ENCODE results near the gene KIRREL3.

The KIRREL3 gene

DNA sequence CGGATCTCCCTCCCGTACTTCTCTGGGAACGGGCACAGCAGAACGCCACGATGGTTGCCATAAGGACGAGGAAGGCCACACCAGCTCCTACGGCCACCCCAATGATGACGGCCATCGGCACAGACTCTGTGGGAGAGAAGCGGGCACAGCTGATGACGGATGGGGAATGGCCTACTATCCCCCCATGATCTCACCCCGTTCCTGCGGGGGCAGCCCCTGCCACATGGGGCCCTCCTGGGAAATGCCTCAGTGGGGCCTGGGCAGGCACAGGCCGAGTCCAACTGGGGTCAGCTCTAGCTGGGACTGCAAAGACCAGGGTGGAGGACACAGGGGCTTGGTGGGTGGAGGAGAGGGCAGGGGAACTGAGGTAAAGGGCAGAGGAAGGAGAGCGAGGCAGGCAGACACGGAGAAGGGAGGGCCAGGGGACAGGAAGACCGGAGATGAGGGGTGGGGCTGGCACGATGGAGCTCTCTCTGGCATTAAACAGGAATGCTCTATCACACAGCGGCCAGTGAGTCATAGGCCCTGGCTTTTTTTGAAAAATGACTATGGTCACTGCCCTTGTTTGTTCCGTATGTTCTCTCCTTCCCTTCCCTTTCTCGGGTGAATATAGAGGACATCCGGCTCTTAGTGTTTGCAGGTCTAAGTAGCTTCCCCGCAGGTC lies 569.0 kb downstream of the KIRREL3 start:
- DNase-seq = no peak

GRCh38 chr11:126430581-126431335 lies 569.8 kb downstream of the KIRREL3 start:
- no peak for DNase-seq

GRCh38 chr11:126426820-126427749 lies 573.5 kb downstream of the KIRREL3 start:
- DNase-seq = no peak

DNA sequence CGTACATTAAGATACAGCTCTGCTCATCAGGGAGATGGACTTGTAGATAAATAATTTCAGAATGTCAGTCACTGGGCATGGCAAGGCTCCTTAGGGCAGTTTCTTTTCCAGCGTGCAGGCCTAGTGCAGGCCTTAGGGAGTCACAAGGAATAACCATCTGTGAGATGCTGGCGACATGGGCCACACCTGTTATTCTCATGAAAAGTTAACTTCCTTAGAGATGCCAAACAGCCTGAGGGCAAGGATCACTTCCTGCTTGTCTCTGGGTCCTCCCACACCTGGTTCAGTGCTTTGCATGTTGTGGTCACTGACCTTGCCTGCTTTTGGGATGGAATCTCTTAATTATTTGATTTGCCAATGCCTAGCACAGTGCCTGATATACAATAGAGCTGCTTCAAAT lies 574.5 kb downstream of the KIRREL3 start:
- no peak for DNase-seq

DNA sequence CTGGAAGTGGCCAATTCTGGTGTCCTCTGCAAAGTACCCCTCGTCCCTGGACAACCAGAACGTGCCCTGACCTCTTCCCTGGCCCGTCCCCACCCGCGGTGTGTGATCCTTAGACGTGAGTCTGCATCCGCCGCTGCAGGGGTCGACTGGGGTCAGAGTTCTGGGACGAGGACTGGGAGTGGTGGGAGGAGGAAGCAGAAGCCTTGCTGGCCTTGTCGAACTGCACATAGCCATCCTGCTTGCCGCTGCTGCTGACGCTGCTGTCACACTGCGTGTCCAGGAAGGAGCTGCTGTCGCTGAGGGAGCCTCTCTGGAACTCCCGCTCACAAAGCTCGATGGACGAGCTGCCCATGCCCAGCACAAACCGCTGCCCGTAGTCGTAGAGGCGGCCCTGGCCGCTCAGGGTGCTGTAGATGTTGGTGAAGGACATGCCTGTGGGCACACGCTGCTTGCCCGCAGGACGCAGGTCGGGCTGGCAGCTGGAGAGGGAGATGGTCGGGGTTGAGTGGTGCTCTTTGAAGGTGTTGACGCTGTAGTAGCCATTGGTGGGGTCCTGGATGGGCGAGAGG lies 576.0 kb downstream of the KIRREL3 start:
- no peak for DNase-seq

DNA sequence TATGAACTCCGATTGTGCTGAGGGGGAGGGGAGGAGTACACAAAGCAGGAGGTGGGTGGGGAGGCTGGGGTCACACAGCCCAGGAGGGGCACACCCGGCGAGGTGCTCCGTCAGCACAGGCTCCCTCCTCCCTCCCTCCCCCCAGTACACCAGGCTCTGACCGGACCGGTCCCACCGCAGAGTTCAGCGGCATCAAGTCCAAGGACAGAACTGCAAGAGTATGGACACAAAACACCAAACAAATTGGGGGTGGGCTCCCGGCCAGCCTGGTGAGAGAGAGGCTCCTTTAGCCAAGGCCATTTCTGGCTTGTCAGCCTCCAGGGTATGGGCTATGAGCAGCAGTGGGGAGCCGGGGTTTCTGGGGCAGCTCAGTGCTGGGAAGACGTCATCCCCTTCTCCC lies 576.8 kb downstream of the KIRREL3 start:
- DNase-seq = no peak

DNA sequence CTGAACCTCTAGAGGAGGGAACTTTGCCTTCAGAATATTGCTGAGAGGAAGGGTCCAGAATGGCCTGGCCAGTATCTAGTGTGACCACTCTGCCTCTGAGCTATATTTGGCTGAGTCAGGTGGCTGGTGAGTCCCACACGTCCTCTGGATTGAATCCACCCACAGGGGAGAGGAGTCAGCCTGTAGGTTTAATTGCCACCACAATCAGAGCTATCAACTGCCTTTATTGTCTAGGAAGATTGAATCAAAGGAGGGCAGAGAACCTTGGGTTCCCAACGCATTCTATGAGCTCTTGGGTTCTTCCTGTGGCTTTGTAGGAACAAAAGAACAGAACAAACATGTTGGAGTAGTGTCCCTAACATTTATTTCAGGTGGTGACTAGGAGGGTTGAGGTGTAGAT lies 577.4 kb downstream of the KIRREL3 start:
- no peak for DNase-seq

- no peak for DNase-seq
Observed at GRCh38 chr11:126422446-126422845, 578.1 kb downstream of the KIRREL3 start.

DNA sequence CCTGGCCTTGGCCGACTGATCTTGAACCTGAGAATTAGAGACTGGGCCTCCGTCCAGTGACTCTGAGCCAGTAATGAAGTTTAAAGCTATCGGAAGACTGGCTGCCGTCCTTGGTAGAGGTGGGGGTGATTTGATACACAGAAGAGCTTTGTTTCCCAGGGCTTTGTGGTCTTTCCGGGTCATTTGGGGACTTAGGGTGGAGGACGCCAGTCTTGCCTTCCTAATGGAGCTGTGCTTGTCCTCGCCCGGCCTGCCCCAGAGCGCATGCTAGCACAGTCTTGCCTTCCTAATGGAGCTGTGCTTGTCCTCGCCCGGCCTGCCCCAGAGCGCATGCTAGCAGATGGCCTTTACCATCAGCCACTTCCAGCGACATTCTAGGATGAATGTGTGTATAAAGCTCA lies 579.3 kb downstream of the KIRREL3 start:
- DNase-seq = no peak

- no peak for DNase-seq
Observed at GRCh38 chr11:126420698-126421256, 579.8 kb downstream of the KIRREL3 start.

- no peak for DNase-seq
Observed at GRCh38 chr11:126419801-126420697, 580.5 kb downstream of the KIRREL3 start.

GRCh38 chr11:126418887-126419286 lies 581.7 kb downstream of the KIRREL3 start:
- DNase-seq = no peak

DNA sequence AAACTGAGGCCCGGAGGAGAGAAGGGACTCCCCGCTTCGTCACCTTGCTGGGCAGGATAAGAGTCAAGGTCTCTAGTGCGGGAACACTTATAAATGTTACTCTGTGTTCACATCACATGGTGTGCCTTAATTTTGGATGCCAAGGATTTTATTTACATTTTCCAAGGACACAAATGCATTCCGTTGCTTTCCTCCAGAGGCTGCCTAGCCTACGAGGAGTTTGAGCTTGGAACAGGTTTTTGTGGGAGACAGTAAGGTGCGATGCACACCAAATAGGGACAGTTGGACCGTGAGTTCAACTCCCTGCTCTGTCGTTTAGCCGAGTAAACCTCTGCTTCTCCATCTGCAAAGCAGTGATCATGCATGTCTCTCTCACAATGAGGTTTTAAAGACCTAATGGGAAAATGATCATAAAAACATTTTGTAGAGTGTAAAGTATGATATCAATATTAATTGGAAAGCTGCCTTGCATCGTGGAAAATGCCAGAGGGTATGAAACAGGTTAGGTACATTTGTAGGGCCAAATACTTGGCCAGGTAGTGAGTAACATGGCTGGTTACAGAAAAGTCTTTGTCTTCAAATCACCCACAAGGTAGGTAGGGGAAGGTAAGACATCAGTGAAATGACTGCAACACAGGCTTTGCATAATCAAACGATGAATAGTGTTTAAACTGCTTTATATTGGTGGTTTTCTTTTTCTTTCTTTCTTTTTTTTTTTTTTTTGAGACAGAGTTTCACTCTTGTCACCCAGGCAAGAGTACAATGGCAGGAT lies 583.3 kb downstream of the KIRREL3 start:
- no peak for DNase-seq

GRCh38 chr11:126416542-126417090 lies 584.0 kb downstream of the KIRREL3 start:
- DNase-seq = peak; percentile 75

GRCh38 chr11:126415669-126416420 lies 584.7 kb downstream of the KIRREL3 start:
- DNase-seq = no peak

GRCh38 chr11:126415128-126415527 lies 585.4 kb downstream of the KIRREL3 start:
- DNase-seq = no peak

DNA sequence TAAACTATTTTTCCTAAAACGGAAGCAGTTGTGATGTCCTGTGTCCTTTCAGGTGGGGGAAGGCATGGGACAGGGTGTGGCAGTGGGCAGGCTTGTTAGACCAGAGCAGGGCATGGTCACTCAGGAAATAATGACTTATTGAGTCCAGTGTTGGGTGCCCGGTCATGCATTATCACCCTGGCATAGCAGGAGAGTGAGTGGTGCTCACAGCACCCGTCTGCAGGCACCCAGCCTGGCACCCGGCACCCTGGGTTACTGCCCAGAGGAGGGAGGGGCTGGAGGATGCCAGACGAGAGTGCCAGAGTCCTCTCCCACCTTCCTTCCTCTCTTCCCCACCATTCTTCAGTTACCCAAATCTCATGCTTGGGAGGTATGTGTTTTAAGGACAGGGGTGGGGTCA lies 586.0 kb downstream of the KIRREL3 start:
- no peak for DNase-seq

DNA sequence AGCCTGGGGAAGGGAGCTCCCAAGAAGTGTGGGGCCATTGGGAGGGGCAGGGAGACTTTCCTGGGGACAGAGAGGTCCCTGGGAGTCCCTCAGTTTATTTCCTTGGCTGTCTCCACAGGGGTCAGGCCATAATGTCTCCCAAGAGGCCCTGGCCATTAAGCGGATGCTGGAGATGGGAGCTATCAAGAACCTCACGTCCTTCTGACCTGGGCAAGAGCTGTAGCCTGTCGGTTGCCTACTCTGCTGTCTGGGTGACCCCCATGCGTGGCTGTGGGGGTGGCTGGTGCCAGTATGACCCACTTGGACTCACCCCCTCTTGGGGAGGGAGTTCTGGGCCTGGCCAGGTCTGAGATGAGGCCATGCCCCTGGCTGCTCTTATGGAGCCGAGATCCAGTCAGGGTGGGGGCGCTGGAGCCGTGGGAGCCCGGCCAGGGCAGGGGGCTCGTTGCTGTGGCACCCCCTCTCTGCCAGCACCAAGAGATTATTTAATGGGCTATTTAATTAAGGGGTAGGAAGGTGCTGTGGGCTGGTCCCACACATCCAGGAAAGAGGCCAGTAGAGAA lies 586.6 kb downstream of the KIRREL3 start:
- no peak for DNase-seq

DNA sequence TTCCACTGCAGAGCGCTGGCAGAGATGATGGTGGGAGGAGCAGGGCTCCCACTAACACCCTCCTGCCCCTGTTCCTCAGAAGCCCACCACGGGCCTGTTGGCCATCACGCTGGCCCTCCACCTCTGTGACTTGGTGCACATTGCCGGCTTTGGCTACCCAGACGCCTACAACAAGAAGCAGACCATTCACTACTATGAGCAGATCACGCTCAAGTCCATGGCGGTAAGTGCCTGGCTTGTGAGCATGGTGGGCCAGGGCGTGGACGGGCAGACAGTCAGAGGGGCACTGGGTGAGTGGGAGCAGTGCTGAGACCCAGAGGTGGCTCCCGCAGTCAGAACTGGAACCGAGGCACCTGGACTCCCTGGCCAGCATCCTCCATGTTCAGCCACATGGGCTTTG lies 587.1 kb downstream of the KIRREL3 start:
- DNase-seq = no peak
